ENCODE measurements around the gene C12orf42.

C12orf42 gene

GRCh38 chr12:103301642-103302591, 193.9 kb downstream of the C12orf42 start:
- no peak for TF ChIP-seq CTCF (IDR thresholded peaks at IDR 0.05; ENCODE audit: borderline replicate concordance, extremely low read depth, low read length, poor library complexity, severe bottlenecking)
- no peak for TF ChIP-seq EZH2 (IDR thresholded peaks at IDR 0.05; ENCODE audit: borderline replicate concordance, low read depth, low read length, severe bottlenecking)
- ATAC-seq (ENCODE audit: insufficient read depth, low read depth): no peak
- no peak overlapping the region for H3K4me2 ChIP-seq (ENCODE audit: insufficient read depth, low read length)
- H3K27me3 ChIP-seq (ENCODE audit: insufficient read depth, low read length, poor library complexity): no peaks in the 10 kb centered on the region
- no peaks in the 10 kb centered on the region for H3K36me3 ChIP-seq (ENCODE audit: insufficient read depth, low read length)
- H3K9ac ChIP-seq (ENCODE audit: low read depth, low read length): no peak overlapping the region
- H4K20me1 ChIP-seq (ENCODE audit: insufficient read depth, low read length): no peaks in the 10 kb centered on the region
- H3K4me3 ChIP-seq (ENCODE audit: low read depth in 1 of 2, low read length in 2 of 2): no peak overlapping the region
- no peak for DNase-seq
- H3K4me1 ChIP-seq (ENCODE audit: insufficient read depth, low read length): no peaks in the 10 kb centered on the region
- no peak overlapping the region for H3K27ac ChIP-seq (ENCODE audit: low read length)
- H2AFZ ChIP-seq (ENCODE audit: low read depth, low read length): no peak overlapping the region
- H3K9me3 ChIP-seq (ENCODE audit: insufficient read depth, low read length, severe bottlenecking): no peaks in the 10 kb centered on the region
- H3K79me2 ChIP-seq (ENCODE audit: insufficient read depth, low read length): no peaks in the 10 kb centered on the region

GRCh38 chr12:103288016-103288415, 207.8 kb downstream of the C12orf42 start:
- H3K36me3 ChIP-seq (ENCODE audit: insufficient read depth, low read length): no peaks in the 10 kb centered on the region
- no peaks in the 10 kb centered on the region for H3K27me3 ChIP-seq (ENCODE audit: insufficient read depth, low read length, poor library complexity)
- H4K20me1 ChIP-seq (ENCODE audit: insufficient read depth, low read length): no peaks in the 10 kb centered on the region
- no peak overlapping the region for H2AFZ ChIP-seq (ENCODE audit: low read depth, low read length)
- no peak for DNase-seq
- H3K9me3 ChIP-seq (ENCODE audit: insufficient read depth, low read length, severe bottlenecking): peaks cover 3% of the 10 kb centered on the region
- H3K27ac ChIP-seq (ENCODE audit: low read length): no peak overlapping the region
- H3K4me3 ChIP-seq (ENCODE audit: low read depth in 1 of 2, low read length in 2 of 2): no peak overlapping the region
- ATAC-seq (ENCODE audit: insufficient read depth, low read depth): no peak
- no peaks in the 10 kb centered on the region for H3K4me1 ChIP-seq (ENCODE audit: insufficient read depth, low read length)
- no peaks in the 10 kb centered on the region for H3K79me2 ChIP-seq (ENCODE audit: insufficient read depth, low read length)
- TF ChIP-seq CTCF (IDR thresholded peaks at IDR 0.05; ENCODE audit: borderline replicate concordance, extremely low read depth, low read length, poor library complexity, severe bottlenecking): no peak
- no peak overlapping the region for H3K4me2 ChIP-seq (ENCODE audit: insufficient read depth, low read length)
- no peak overlapping the region for H3K9ac ChIP-seq (ENCODE audit: low read depth, low read length)

GRCh38 chr12:103282124-103282523, 213.6 kb downstream of the C12orf42 start:
- Histone ChIP-seq H3K4me1 (ENCODE audit: insufficient read depth, low read length) (no peaks in the 10 kb centered on the region), H3K9ac (ENCODE audit: low read depth, low read length) (no peak overlapping the region), H2AFZ (ENCODE audit: low read depth, low read length) (no peak overlapping the region), H3K9me3 (ENCODE audit: insufficient read depth, low read length, severe bottlenecking) (no peaks in the 10 kb centered on the region), H3K36me3 (ENCODE audit: insufficient read depth, low read length) (no peaks in the 10 kb centered on the region), H3K4me3 (ENCODE audit: low read depth in 1 of 2, low read length in 2 of 2) (no peak overlapping the region), H3K79me2 (ENCODE audit: insufficient read depth, low read length) (no peaks in the 10 kb centered on the region), H3K27me3 (ENCODE audit: insufficient read depth, low read length, poor library complexity) (no peaks in the 10 kb centered on the region), H4K20me1 (ENCODE audit: insufficient read depth, low read length) (no peaks in the 10 kb centered on the region), H3K27ac (ENCODE audit: low read length) (no peak overlapping the region), H3K4me2 (ENCODE audit: insufficient read depth, low read length) (no peak overlapping the region)
- ATAC-seq (ENCODE audit: insufficient read depth, low read depth): no peak
- DNase-seq: no peak
- TF ChIP-seq EZH2 (IDR thresholded peaks at IDR 0.05; ENCODE audit: borderline replicate concordance, low read depth, low read length, severe bottlenecking): no peak
- TF ChIP-seq CTCF (IDR thresholded peaks at IDR 0.05; ENCODE audit: borderline replicate concordance, extremely low read depth, low read length, poor library complexity, severe bottlenecking): no peak
